Progenitor cell of endocrine pancreas (in vitro differentiated cells): ENCODE measurements around the gene GPR151. TPM values are rescaled to one million over a fixed set of nuclear protein-coding genes. Genes with fewer than 3 reads are reported as not detected.

ENCODE experiments used
- DNase-seq: peaks from one replicate; pipeline ENCODE4 v3.0.0; 2021; ENCODE audit warnings: low spot score; ENCODE audit not compliant: unreplicated experiment
- H3K27ac Mint-ChIP-seq: 2 replicates; pipeline ENCODE4 v1.8.0; 2021; ENCODE audit warnings: mild to moderate bottlenecking, moderate library complexity, mixed read lengths
- H3K27me3 Mint-ChIP-seq: 2 replicates; pipeline ENCODE4 v1.8.0; 2021; ENCODE audit warnings: mixed read lengths
- H3K36me3 Mint-ChIP-seq: 2 replicates; pipeline ENCODE4 v1.8.0; 2022; ENCODE audit warnings: mixed read lengths; ENCODE audit not compliant: insufficient read depth
- H3K4me1 Mint-ChIP-seq: 2 replicates; pipeline ENCODE4 v1.8.0; 2021; ENCODE audit warnings: low read depth, mixed read lengths
- H3K4me3 Mint-ChIP-seq: 2 replicates; pipeline ENCODE4 v1.8.0; 2021; ENCODE audit warnings: low read depth, mild to moderate bottlenecking, moderate library complexity, mixed read lengths
- H3K9me3 Mint-ChIP-seq: 2 replicates; pipeline ENCODE4 v1.8.0; 2021; ENCODE audit warnings: low read depth, mixed read lengths
- total RNA-seq: library from RNA; stranded (reverse); gene quantifications from 2 replicates; pipeline ENCODE4 v1.2.1, GENCODE V29; 2021
- TF ChIP-seq, protein P1 (sequence below): fragments of 200-600 bp; sonication (generic); IDR thresholded peaks from one replicate; pipeline ENCODE4 v1.5.0; 2021; ENCODE audit warnings: antibody characterized with exemption, mild to moderate bottlenecking; ENCODE audit not compliant: unreplicated experiment

Gene GPR151
- total RNA-seq, 1 donor from 2014 or later = not detected

DNA sequence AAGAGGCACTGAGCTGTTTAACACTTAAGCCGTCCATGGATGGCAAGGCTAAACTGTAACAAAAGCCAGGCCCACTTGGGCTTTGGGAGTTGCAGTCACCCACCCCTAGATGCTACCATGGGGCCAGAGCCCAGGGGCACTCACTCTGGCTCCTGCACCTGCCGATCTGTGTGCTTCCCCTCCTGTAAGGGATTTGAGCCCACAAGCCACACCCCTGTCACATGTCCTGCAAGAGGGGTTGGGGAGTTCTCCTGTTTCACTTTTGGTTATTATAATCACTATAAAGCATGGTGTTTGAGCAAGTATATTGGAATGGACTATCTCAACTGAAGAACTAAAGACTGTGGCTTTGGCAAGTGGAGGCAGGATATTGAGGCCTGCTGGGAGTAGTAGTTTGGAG is 14.0 kb upstream of the GPR151 start:
- no peaks in the 10 kb centered on the region for H3K27me3 Mint-ChIP-seq
- H3K9me3 Mint-ChIP-seq = no peaks in the 10 kb centered on the region
- H3K4me3 Mint-ChIP-seq = no peak overlapping the region
- H3K27ac Mint-ChIP-seq = no peak overlapping the region
- no peak for DNase-seq
- H3K36me3 Mint-ChIP-seq = no peaks in the 10 kb centered on the region
- H3K4me1 Mint-ChIP-seq = peaks cover 4% of the 10 kb centered on the region
- TF ChIP-seq, protein P1, sequence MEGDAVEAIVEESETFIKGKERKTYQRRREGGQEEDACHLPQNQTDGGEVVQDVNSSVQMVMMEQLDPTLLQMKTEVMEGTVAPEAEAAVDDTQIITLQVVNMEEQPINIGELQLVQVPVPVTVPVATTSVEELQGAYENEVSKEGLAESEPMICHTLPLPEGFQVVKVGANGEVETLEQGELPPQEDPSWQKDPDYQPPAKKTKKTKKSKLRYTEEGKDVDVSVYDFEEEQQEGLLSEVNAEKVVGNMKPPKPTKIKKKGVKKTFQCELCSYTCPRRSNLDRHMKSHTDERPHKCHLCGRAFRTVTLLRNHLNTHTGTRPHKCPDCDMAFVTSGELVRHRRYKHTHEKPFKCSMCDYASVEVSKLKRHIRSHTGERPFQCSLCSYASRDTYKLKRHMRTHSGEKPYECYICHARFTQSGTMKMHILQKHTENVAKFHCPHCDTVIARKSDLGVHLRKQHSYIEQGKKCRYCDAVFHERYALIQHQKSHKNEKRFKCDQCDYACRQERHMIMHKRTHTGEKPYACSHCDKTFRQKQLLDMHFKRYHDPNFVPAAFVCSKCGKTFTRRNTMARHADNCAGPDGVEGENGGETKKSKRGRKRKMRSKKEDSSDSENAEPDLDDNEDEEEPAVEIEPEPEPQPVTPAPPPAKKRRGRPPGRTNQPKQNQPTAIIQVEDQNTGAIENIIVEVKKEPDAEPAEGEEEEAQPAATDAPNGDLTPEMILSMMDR = no peak

DNA sequence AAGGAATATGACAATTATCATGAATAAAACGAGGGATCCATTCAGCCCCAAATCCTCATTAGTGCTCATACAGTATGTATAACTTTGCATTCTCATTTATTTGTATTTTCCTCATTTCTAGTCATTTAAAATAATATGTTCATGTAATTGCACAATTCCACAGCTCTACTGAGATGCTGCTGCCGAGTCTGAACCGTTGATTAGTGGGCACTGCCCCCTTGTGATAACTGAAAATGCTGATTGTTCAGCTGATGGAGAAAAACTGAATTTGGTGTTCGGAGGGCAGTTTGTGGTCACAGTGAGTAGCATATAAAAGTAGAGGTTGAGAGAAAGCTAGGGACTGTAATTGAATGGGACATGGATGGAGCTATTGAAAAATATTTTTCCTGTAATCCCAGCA is 12.2 kb upstream of the GPR151 start:
- TF ChIP-seq, protein P1 = no peak
- peaks cover 5% of the 10 kb centered on the region for H3K27me3 Mint-ChIP-seq
- no peaks in the 10 kb centered on the region for H3K36me3 Mint-ChIP-seq
- no peak overlapping the region for H3K4me3 Mint-ChIP-seq
- DNase-seq = no peak
- H3K27ac Mint-ChIP-seq = no peak overlapping the region
- H3K4me1 Mint-ChIP-seq = peaks cover under 1% of the 10 kb centered on the region
- H3K9me3 Mint-ChIP-seq = no peaks in the 10 kb centered on the region

DNA sequence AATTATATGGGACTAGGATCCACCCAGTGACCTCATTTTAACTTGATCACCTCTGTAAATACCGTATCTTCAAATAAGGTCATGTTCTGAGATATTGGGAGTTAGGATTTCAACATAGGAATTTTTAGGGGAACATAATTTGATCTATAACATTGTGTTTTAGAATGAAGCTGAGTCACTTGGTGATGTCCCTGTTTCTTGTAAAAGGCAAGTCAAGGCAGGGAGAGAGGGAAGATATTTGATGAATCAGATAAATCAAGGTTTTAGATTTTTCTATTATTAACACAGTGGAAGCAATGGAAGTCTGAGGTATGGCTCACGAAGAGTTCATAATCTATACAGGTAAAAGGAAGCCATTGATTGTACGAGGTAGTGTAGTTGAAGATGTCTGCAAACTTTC is 11.8 kb upstream of the GPR151 start:
- Mint-ChIP-seq H3K9me3 (no peaks in the 10 kb centered on the region), H3K4me1 (no peaks in the 10 kb centered on the region), H3K4me3 (no peak overlapping the region), H3K27me3 (peaks cover 8% of the 10 kb centered on the region), H3K36me3 (no peaks in the 10 kb centered on the region), H3K27ac (no peak overlapping the region)
- DNase-seq = no peak
- TF ChIP-seq, protein P1 = no peak

DNA sequence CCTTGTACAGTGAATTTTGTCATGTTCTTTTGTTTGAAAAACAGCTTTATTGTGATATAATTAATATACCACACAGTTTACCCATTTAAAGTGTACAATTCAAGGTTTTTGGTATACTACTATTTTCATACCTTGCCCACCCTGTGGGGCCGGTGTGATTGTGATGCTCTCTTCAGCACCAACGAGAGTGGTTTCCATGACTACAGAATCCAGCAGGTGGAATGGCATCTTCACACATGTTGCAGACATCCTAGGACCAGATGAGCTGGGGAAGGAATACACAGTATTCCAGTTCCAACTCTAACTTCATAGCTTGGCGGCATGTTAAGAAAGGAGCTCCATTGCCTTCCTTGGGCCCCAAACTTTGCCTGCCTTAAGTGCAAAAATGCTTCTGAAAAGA is 7.7 kb upstream of the GPR151 start:
- H3K36me3 Mint-ChIP-seq = no peaks in the 10 kb centered on the region
- H3K4me1 Mint-ChIP-seq = peaks cover 2% of the 10 kb centered on the region
- peaks cover 11% of the 10 kb centered on the region for H3K27me3 Mint-ChIP-seq
- TF ChIP-seq, protein P1 = no peak
- no peak overlapping the region for H3K27ac Mint-ChIP-seq
- no peak for DNase-seq
- H3K4me3 Mint-ChIP-seq = no peak overlapping the region
- H3K9me3 Mint-ChIP-seq = no peaks in the 10 kb centered on the region

DNA sequence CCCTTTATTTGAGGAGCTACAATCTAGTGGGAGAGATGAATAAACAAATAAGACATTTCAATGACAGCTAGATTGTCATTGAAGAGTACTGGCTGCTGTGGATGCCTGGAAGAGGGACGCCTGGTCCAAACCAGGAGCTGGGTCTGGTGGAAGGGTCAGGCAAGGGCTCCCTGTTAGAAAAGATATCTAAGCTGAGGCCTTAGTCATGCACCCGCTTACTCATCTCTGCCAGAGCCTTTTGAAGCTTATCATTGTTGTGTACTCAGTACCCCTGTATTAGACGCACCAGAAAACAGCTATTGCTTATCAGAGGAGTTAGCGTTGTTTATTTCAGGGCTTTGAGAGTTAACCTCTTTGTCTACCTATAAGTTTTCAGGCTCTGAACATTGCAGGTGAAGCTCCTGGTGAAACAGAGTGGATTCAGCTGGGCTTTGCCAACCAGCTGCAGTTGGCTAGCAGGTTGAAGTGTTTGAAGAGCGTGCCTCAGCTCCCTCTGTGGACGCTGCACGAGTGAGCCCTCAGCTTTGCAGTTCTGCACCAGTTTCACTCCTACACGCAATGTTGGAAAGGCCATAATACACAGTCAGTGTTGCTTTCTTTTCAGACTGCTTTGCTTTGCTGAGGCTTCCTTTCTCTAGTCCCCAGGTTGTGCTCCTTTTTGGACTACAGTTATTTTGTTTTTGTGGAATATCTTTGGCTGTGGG is 5.6 kb upstream of the GPR151 start:
- Mint-ChIP-seq H3K4me3 (no peak overlapping the region), H3K27ac (no peak overlapping the region), H3K4me1 (peaks cover 2% of the 10 kb centered on the region), H3K9me3 (no peaks in the 10 kb centered on the region), H3K27me3 (peaks cover 11% of the 10 kb centered on the region), H3K36me3 (no peaks in the 10 kb centered on the region)
- DNase-seq = no peak
- TF ChIP-seq, protein P1 = no peak
